RKO (cell line): ENCODE measurements around the gene DAZAP1.

Source experiments
- DNase-seq: peaks from one replicate; pipeline ENCODE4 v3.0.0-alpha.2; 2016; ENCODE audit warnings: low spot score

Gene DAZAP1

DNA sequence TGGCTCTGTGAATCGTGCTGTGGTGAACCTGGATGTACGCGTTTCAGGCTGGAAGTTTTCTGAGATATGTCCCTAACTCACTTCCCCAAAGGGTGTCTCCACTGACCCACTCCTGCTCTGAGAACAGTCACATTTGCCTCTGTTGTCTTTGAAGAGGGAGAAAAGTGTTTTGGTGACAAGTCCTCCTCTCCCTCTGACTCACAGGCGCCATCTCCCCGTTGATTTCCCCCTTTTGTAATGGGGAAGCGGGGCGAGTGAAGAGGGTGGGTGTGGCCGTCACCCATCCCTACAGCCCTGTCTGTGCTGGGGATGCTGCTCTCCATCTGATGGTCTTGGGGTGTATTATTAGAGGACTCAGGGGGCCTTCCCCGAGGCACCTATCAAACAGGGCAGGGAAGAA, 52.1 kb downstream of the DAZAP1 start:
- DNase-seq = no peak

DNA sequence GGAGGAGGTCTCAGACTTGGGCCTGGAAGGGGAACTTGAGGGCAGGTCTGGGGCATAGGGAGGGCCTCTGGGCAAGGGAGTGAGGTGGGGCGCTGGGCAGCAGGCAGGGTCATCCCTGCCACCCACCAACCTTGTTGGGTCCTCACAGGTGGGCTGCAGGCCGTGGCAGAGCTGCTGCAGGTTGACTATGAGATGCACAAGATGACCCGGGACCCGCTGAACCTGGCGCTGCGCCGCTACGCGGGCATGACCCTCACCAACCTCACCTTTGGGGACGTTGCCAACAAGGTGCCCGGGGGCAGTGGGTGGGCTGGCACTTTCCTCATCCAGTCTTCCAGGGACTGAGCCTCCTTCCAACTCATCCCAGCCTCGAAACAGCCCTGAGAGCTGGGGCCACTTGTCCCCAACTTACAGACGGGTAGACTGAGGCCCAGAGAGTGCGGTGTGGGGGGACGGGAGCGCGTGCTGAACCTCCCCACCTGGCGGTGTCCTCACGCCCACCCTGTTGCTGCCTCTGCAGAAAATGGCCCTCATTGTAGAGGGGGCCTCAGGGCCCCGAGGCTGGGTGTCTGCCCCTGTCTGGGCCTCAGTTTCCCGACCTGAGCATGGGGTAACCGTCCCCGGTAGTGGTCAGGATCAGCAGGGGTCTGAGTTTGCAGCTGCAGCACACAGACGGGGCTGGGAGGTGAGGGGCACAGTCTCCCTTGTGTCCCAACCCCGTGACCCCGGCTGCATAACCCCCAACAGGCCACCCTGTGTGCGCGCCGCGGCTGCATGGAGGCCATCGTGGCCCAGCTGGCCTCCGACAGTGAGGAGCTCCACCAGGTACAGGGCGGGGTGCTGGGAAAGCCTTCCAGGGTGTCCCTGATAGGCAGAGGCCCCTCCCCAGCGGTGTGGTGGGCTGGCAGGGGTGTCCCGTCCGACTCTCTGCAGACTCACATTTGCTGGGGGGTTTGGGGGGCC, 52.9 kb downstream of the DAZAP1 start:
- no peak for DNase-seq

DNA sequence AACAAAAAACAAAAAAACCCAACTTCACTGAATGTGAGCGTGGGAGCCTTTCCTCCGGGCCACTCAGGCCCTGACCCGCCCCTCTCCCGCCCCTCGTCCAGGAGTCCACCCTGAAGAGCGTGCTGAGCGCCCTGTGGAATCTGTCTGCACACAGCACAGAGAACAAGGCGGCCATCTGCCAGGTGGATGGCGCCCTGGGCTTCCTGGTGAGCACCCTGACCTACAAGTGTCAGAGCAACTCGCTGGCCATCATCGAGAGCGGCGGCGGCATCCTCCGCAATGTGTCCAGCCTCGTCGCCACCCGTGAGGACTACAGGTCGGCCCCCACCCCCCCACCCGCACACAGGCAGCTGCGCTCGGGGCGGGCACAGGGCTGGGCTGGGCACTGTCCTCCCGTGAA, 54.5 kb downstream of the DAZAP1 start:
- DNase-seq = no peak

DNA sequence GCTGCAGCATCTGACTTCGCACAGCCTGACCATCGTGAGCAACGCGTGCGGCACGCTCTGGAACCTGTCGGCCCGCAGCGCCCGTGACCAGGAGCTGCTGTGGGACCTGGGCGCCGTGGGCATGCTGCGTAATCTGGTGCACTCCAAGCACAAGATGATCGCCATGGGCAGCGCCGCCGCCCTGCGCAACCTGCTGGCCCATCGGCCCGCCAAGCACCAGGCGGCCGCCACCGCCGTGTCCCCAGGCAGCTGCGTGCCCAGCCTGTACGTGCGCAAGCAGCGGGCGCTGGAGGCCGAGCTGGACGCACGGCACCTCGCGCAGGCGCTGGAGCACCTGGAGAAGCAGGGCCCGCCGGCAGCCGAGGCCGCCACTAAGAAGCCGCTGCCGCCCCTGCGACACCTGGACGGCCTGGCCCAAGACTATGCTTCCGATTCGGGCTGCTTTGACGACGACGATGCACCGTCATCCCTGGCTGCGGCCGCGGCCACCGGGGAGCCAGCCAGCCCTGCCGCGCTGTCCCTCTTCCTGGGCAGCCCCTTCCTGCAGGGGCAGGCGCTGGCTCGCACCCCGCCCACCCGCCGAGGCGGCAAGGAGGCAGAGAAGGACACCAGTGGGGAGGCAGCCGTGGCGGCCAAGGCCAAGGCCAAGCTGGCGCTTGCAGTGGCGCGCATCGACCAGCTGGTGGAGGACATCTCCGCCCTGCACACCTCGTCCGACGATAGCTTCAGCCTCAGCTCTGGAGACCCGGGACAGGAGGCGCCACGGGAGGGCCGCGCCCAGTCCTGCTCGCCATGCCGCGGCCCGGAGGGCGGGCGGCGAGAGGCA, 58.0 kb downstream of the DAZAP1 start:
- DNase-seq = no peak

GRCh38 chr19:1466018-1466460, 58.7 kb downstream of the DAZAP1 start:
- DNase-seq = no peak

DNA sequence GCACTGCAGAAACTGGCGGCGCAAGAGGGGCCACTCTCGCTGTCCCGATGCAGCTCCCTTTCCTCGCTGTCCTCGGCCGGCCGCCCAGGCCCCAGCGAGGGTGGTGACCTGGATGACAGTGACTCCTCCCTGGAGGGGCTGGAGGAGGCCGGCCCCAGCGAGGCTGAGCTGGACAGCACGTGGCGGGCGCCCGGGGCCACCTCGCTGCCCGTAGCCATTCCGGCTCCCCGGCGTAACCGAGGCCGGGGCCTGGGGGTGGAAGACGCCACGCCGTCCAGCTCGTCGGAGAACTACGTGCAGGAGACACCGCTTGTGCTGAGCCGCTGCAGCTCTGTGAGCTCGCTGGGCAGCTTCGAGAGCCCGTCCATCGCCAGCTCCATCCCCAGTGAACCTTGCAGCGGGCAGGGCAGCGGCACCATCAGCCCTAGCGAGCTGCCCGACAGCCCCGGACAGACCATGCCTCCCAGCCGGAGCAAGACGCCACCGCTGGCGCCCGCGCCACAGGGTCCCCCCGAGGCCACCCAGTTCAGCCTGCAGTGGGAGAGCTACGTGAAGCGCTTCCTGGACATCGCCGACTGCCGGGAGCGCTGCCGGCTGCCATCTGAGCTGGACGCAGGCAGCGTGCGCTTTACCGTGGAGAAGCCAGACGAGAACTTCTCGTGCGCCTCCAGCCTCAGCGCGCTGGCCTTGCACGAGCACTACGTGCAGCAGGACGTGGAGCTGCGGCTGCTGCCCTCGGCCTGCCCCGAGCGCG, 59.3 kb downstream of the DAZAP1 start:
- no peak for DNase-seq

DNA sequence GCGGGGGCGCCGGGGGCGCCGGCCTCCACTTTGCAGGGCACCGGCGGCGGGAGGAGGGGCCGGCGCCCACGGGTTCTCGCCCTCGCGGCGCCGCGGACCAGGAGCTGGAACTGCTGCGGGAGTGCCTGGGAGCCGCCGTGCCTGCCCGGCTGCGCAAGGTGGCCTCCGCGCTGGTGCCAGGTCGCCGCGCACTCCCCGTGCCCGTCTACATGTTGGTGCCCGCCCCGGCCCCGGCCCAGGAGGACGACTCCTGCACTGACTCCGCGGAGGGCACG, 59.8 kb downstream of the DAZAP1 start:
- DNase-seq = no peak

DNA sequence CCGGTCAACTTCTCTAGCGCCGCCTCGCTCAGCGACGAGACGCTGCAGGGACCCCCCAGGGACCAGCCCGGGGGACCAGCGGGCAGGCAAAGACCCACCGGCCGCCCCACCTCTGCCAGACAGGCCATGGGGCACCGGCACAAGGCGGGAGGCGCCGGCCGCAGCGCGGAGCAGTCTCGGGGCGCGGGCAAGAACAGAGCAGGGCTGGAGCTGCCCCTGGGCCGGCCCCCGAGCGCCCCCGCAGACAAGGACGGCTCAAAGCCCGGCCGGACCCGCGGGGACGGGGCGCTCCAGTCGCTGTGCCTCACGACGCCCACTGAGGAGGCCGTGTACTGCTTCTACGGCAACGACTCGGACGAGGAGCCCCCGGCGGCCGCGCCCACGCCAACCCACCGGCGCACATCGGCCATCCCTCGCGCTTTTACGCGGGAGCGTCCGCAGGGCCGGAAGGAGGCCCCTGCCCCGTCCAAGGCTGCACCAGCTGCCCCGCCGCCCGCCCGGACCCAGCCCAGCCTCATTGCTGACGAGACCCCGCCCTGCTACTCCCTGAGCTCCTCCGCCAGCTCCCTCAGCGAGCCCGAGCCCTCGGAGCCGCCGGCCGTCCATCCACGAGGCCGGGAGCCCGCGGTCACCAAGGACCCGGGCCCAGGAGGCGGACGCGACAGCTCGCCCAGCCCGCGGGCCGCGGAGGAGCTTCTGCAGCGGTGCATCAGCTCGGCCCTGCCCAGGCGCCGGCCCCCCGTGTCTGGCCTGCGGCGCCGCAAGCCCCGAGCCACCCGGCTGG, 60.3 kb downstream of the DAZAP1 start:
- DNase-seq = no peak

GRCh38 chr19:1468274-1468820, 61.0 kb downstream of the DAZAP1 start:
- peak; percentile 47 for DNase-seq

- DNase-seq = no peak
Observed at GRCh38 chr19:1468821-1469254, 61.5 kb downstream of the DAZAP1 start.

DNA sequence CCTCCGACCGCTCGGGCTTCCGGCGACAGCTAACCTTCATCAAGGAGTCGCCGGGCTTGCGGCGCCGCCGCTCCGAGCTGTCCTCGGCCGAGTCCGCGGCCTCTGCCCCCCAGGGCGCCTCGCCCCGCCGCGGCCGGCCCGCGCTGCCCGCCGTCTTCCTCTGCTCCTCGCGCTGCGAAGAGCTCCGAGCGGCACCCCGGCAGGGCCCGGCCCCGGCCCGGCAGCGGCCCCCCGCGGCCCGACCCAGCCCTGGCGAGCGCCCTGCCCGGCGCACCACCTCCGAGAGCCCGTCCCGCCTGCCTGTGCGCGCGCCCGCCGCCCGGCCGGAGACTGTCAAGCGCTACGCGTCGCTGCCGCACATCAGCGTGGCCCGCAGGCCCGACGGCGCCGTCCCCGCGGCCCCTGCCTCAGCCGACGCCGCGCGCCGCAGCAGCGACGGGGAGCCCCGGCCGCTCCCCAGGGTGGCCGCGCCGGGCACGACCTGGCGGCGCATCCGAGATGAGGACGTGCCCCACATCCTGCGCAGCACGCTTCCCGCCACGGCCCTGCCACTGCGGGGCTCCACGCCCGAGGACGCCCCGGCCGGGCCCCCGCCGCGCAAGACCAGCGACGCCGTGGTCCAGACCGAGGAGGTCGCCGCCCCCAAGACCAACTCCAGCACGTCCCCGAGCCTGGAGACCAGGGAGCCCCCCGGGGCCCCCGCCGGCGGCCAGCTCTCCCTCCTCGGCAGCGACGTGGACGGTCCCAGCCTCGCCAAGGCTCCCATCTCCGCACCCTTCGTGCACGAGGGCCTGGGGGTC, 62.1 kb downstream of the DAZAP1 start:
- DNase-seq = no peak

- DNase-seq = no peak
Observed at GRCh38 chr19:1470055-1470304, 62.6 kb downstream of the DAZAP1 start.

GRCh38 chr19:1470305-1471009, 63.1 kb downstream of the DAZAP1 start:
- DNase-seq = peak; percentile 87

GRCh38 chr19:1471010-1471514, 63.7 kb downstream of the DAZAP1 start:
- DNase-seq = peak; percentile 87

- DNase-seq = peak; percentile 56
Observed at GRCh38 chr19:1471515-1472160, 64.3 kb downstream of the DAZAP1 start.

DNA sequence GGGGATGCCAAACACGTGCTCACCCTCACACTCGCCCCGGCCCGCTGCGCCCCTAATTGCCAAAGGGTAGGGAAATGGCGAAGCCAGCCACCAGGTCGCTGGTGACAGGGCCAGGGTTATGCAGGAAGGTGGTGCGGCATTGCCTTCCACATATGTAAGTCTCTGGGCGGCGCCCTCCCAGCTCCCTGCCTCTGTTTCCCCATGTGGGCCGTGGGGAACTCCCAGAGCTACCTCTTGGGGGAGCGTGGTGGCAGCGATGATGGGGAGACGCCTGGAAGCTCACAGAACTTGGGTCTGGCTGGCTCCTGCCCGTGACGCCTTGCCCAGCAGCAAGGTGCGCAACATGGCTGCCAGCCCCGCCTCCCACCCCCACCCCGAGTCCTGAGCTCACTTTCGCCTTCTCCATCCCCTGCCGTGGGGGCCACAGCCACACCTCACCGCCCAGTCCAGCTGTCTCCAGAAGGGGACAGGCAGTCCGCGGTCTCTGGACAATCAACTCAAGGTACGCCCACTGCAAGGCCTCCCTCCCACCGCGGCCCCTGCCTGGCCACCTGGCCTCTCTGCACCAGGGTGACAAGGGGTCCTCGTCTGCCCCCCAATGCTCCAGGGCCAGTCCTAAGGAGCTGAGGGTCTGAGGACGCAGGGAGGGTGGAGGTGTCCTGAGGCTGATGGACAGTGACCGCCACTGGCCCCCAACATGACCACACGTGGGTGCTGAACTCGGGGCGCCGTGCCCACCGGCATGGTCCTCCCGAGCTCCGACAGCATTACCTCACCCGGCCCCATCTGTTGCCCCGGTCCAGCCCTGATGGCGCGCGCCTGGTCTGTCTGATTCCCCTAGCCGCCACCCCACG, 65.1 kb downstream of the DAZAP1 start:
- no peak for DNase-seq

- no peak for DNase-seq
Observed at GRCh38 chr19:1473085-1473851, 65.9 kb downstream of the DAZAP1 start.
